Measurements from ENCODE around the gene ATAT1. TPM values are rescaled to one million over a fixed set of nuclear protein-coding genes. Genes with fewer than 3 reads are reported as not detected.
A peak's percentile ranks its signal among the peaks of the same experiment; 100 is the strongest.

The ATAT1 gene
- total and polyA plus RNA-seq, 9 of the 15 experiments (the other 6 are each of a cell fraction or from before 2014, with no cell fraction given), result 0.65 to 5.8 (median 1.6) TPM

DNA sequence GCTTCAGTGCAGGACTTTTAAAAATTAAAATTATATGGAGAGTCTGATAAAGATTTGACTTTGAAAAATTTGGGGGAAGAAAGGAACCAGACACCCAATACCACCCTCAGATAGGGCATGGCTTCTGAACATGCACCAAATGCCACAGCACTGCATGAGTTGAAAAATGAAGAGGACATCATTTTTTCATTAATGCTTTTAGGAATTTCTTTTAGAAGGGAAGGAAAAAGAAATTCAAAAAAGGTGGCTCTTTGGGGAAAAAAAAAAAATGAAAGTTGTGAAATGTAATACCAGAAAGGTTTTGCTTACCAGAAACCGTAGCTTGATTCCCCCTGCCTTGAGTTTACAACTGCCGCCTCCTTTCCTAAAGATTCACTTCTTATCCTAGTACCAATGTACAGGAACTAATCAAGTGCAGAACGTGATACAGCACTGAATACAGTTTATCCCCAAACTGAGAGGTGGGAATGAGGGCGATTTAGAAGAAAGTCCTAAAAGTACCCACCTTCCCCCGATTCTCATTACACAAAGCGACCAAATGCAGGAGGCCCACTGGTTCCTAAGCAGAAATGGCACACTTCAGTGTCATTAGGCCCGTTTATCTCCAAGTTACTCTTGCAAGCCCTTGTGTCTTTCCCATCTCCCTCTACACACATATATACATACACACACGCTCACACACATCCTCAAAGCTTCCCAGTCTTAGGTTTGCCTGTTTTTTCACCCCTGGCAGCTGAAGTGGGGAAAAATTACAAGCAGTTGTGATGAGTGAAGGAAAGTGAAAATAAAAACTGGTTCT is 12.4 kb upstream of the ATAT1 start (continued):
- TF ChIP-seq PCBP2 (IDR thresholded peaks at IDR 0.05; ENCODE audit: low read depth, low read length, poor library complexity, severe bottlenecking), result no peak
- no peak for TF ChIP-seq PURB (CRISPR knock-in tag; IDR thresholded peaks at IDR 0.05; ENCODE audit: low read depth)
- no peak for TF ChIP-seq HDAC6 (IDR thresholded peaks at IDR 0.05; ENCODE audit: low read depth, low read length)
- peak; percentile 63 for TF ChIP-seq POLR2A (conservative IDR thresholded peaks at IDR 0.05)
- TF ChIP-seq, protein P1, sequence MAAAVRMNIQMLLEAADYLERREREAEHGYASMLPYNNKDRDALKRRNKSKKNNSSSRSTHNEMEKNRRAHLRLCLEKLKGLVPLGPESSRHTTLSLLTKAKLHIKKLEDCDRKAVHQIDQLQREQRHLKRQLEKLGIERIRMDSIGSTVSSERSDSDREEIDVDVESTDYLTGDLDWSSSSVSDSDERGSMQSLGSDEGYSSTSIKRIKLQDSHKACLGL (CRISPR knock-in tag; IDR thresholded peaks at IDR 0.05; ENCODE audit: borderline replicate concordance, poor library complexity, severe bottlenecking), result no peak
- TF ChIP-seq, protein P2, sequence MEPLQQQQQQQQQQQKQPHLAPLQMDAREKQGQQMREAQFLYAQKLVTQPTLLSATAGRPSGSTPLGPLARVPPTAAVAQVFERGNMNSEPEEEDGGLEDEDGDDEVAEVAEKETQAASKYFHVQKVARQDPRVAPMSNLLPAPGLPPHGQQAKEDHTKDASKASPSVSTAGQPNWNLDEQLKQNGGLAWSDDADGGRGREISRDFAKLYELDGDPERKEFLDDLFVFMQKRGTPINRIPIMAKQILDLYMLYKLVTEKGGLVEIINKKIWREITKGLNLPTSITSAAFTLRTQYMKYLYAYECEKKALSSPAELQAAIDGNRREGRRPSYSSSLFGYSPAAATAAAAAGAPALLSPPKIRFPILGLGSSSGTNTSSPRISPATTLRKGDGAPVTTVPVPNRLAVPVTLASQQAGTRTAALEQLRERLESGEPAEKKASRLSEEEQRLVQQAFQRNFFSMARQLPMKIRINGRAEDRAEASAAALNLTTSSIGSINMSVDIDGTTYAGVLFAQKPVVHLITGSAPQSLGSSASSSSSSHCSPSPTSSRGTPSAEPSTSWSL (CRISPR knock-in tag; IDR thresholded peaks at IDR 0.05; ENCODE audit: borderline replicate concordance), result no peak
- TF ChIP-seq, protein P3, sequence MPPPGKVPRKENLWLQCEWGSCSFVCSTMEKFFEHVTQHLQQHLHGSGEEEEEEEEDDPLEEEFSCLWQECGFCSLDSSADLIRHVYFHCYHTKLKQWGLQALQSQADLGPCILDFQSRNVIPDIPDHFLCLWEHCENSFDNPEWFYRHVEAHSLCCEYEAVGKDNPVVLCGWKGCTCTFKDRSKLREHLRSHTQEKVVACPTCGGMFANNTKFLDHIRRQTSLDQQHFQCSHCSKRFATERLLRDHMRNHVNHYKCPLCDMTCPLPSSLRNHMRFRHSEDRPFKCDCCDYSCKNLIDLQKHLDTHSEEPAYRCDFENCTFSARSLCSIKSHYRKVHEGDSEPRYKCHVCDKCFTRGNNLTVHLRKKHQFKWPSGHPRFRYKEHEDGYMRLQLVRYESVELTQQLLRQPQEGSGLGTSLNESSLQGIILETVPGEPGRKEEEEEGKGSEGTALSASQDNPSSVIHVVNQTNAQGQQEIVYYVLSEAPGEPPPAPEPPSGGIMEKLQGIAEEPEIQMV (tag; conservative IDR thresholded peaks at IDR 0.05; ENCODE audit: low read depth), result no peak
- TF ChIP-seq, protein P4, sequence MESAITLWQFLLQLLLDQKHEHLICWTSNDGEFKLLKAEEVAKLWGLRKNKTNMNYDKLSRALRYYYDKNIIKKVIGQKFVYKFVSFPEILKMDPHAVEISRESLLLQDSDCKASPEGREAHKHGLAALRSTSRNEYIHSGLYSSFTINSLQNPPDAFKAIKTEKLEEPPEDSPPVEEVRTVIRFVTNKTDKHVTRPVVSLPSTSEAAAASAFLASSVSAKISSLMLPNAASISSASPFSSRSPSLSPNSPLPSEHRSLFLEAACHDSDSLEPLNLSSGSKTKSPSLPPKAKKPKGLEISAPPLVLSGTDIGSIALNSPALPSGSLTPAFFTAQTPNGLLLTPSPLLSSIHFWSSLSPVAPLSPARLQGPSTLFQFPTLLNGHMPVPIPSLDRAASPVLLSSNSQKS (CRISPR knock-in tag; IDR thresholded peaks at IDR 0.05), result no peak
- TF ChIP-seq MAFF (IDR thresholded peaks at IDR 0.05; ENCODE audit: low read length), result no peak
- TF ChIP-seq, protein P5, sequence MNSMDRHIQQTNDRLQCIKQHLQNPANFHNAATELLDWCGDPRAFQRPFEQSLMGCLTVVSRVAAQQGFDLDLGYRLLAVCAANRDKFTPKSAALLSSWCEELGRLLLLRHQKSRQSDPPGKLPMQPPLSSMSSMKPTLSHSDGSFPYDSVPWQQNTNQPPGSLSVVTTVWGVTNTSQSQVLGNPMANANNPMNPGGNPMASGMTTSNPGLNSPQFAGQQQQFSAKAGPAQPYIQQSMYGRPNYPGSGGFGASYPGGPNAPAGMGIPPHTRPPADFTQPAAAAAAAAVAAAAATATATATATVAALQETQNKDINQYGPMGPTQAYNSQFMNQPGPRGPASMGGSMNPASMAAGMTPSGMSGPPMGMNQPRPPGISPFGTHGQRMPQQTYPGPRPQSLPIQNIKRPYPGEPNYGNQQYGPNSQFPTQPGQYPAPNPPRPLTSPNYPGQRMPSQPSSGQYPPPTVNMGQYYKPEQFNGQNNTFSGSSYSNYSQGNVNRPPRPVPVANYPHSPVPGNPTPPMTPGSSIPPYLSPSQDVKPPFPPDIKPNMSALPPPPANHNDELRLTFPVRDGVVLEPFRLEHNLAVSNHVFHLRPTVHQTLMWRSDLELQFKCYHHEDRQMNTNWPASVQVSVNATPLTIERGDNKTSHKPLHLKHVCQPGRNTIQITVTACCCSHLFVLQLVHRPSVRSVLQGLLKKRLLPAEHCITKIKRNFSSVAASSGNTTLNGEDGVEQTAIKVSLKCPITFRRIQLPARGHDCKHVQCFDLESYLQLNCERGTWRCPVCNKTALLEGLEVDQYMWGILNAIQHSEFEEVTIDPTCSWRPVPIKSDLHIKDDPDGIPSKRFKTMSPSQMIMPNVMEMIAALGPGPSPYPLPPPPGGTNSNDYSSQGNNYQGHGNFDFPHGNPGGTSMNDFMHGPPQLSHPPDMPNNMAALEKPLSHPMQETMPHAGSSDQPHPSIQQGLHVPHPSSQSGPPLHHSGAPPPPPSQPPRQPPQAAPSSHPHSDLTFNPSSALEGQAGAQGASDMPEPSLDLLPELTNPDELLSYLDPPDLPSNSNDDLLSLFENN (IDR thresholded peaks at IDR 0.05; ENCODE audit: low read depth in 2 of 2, low read length in 2 of 2), result no peak
- no peak for TF ChIP-seq KDM4B (IDR thresholded peaks at IDR 0.05; ENCODE audit: borderline replicate concordance in 2 of 2, low read depth in 1 of 2)
- TF ChIP-seq, protein P6, sequence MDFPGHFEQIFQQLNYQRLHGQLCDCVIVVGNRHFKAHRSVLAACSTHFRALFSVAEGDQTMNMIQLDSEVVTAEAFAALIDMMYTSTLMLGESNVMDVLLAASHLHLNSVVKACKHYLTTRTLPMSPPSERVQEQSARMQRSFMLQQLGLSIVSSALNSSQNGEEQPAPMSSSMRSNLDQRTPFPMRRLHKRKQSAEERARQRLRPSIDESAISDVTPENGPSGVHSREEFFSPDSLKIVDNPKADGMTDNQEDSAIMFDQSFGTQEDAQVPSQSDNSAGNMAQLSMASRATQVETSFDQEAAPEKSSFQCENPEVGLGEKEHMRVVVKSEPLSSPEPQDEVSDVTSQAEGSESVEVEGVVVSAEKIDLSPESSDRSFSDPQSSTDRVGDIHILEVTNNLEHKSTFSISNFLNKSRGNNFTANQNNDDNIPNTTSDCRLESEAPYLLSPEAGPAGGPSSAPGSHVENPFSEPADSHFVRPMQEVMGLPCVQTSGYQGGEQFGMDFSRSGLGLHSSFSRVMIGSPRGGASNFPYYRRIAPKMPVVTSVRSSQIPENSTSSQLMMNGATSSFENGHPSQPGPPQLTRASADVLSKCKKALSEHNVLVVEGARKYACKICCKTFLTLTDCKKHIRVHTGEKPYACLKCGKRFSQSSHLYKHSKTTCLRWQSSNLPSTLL (IDR thresholded peaks at IDR 0.05), result no peak
- peak; percentile 59; the same call in 1 of the 2 replicates for TF ChIP-seq ARID2 (IDR thresholded peaks at IDR 0.05)
- no peak for TF ChIP-seq FOXJ2 (tag; IDR thresholded peaks at IDR 0.05)
- TF ChIP-seq BCOR (IDR thresholded peaks at IDR 0.05), result no peak
- no peak for TF ChIP-seq CCNT2 (IDR thresholded peaks at IDR 0.05; ENCODE audit: borderline replicate concordance, extremely low read depth, insufficient read length, low read depth, low read length)

All from K562 (cell line).